LNCaP clone FGC (cell line): ENCODE results near the gene CRMP1.

ENCODE experiments used
- DNase-seq: peaks from one replicate; pipeline ENCODE4 v3.0.0-alpha.2; 2011; ENCODE audit warnings: low read depth
- H3K4me3 ChIP-seq: 2 replicates; pipeline ENCODE4 v1.5.1; 2011; ENCODE audit warnings: mild to moderate bottlenecking, low read depth, low read length, control low read depth
- TF ChIP-seq, protein P1 (sequence below): IDR thresholded peaks from 2 replicates; pipeline ENCODE4 v1.5.1; 2012; ENCODE audit warnings: mild to moderate bottlenecking; ENCODE audit not compliant: control insufficient read depth, insufficient read depth; ENCODE audit errors: extremely low read depth

CRMP1 gene

DNA sequence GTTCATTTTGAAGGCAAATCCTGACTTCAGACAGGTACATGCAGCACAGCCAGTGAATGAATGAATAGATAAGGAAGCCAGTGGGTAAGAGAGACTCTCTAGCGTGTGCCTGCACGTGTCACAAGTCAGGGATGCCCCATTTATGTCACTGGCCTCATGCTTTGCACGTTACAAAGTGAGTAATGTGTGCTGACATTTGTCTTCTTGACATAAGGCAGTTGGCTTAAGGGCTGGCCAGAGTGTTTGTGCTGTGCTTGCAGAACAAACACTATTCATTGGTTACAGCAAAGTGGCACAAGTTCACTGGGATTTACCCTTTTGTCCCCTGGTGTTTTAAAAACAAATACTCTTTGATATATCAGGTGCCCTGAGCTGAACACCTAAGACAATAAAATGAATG lies 55.9 kb downstream of the CRMP1 start:
- DNase-seq: peak; percentile 13
- TF ChIP-seq, protein P1, sequence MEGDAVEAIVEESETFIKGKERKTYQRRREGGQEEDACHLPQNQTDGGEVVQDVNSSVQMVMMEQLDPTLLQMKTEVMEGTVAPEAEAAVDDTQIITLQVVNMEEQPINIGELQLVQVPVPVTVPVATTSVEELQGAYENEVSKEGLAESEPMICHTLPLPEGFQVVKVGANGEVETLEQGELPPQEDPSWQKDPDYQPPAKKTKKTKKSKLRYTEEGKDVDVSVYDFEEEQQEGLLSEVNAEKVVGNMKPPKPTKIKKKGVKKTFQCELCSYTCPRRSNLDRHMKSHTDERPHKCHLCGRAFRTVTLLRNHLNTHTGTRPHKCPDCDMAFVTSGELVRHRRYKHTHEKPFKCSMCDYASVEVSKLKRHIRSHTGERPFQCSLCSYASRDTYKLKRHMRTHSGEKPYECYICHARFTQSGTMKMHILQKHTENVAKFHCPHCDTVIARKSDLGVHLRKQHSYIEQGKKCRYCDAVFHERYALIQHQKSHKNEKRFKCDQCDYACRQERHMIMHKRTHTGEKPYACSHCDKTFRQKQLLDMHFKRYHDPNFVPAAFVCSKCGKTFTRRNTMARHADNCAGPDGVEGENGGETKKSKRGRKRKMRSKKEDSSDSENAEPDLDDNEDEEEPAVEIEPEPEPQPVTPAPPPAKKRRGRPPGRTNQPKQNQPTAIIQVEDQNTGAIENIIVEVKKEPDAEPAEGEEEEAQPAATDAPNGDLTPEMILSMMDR: no peak
- H3K4me3 ChIP-seq: no peak overlapping the region

DNA sequence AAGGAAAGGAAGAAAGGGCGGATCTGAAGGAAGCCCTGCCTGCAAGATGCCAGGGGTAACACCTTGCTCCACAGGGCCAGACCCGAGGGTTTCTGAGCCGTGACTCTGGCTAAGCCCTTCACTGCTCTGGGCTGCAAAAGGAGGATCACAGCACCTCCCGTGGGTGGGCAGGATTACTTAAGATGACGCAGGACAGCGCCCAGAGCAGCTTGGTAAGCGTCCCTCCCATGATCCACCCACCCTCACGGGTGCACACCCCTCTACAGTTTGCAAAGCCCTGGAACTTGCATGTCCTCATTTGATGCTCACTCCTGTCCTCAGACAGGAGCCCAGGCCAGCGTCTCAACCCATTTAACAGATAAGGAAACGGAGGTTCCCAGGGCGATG lies 64.9 kb downstream of the CRMP1 start:
- H3K4me3 ChIP-seq: no peak overlapping the region
- TF ChIP-seq, protein P1: no peak
- no peak for DNase-seq

DNA sequence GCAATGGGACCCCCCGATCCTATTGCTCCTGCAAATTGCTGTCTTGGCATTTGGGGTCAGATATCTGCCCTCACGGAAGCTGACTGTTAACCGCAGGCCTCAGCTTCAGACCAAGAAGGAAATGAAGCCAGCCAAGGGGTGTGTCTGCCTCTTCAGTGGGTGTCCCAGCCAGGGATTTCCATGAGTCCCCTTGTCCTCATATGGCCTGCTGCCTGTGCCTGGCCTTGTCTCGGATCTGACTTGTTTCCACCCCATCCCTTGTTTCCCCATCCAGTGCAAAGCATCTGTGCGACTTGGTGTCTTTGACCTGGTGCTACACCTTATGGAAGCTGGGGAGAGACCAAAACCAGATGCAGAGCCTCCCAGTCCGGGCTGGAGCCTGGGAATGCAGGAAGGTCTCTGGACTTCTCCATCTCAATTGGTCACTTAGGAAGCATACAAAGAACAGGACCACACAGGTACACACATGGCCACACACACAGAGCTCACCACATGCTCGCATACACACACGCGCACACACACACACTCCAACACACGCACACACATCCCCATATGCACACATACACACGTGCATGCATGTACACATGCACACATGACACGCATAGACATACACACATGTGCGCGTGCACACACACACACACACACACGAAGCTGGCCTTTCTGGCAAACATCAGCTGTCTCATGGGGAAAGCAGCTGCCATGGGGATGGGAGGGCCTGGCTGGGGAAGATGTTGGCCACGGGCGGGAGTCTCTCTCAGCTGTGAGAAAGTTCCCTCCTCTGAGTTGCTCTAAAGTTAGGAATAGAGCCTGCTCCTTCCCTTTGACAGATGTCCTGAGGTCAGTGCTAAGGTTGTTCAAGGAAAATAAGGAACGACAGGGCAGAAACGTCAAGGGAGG lies 65.5 kb downstream of the CRMP1 start:
- TF ChIP-seq, protein P1: no peak
- no peak overlapping the region for H3K4me3 ChIP-seq
- no peak for DNase-seq

DNA sequence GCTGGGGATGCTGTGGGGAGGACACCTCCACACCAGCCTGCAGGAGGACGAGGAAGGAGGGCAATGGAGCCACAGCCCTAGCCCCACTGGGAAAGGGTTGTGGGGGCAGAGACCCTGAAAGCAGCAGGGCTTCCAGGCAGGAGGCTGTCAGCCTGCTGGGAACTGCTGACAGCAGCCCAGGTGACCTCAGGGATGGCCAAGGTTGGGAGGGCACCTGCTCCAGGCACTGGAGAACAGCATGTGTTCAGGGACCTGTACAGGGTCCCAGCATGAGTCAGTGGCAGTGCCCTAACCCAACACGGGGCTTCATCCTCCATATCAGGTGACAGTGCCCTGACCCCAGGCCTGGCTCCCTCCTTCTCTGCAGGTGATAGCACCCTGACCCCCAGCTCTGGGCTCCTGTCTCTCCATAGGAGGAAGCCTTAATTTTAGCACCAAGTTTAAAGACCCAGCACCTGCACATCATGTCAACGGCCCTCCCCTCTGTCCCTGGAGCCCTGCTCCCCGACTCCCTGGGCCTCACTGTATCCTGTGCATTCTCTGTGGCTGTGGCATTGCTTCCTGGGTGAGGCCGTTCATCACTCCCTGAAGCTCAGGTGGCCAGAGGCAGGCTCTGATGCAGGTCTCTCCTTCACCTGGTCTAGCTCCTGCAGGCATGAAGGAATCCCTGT lies 66.3 kb downstream of the CRMP1 start:
- H3K4me3 ChIP-seq: no peak overlapping the region
- TF ChIP-seq, protein P1: no peak
- no peak for DNase-seq

DNA sequence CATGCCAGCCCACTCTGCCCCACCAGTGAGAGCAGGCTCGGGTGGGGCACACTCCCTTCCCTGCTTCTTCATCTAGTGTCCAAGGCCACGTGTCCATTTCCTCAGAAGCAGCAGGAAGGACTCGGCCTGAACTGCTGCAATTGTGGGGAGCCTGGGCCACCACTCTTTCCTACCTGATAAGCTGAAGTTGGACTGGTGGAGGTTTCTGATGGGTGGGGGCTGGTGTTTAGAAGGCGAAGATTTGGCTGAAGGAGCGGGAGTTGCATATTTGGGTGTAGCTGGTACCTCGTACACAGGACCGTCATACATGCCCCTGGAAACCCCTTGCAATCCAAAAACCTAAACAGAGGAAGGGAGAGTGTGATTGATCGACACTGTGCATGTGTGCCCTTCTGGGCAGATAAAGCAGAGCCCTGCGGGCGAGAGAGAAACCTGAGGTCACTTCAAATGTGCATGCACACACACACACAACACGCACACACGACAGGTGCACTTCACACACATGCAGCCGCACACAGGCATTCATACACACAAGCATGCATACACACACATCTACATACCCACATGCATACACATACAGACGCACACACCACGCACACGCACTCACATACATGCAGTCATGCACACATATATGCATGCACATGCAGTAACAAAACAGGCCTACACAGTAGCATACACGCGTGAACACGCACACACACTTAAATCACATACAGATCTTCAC lies 67.4 kb downstream of the CRMP1 start:
- DNase-seq: no peak
- no peak overlapping the region for H3K4me3 ChIP-seq
- TF ChIP-seq, protein P1: no peak

DNA sequence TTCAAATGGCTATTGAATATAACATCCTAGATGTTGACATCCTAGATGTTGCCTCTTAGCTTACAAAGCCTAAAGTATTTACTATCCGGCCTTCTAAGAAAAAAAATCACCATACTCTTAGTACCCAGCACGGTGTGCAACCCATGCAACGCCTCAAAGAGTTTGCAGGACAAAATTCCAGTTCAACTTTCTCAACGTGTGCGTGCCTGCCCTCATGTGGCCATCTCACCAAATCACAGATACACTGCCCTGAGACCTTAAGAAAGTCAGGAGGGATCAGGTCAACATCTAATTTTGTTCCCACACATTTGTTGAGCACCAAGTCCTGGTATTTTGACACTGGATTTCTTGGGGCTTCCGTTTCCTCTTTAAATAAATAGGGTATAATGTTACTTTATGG lies 68.3 kb downstream of the CRMP1 start:
- DNase-seq: no peak
- TF ChIP-seq, protein P1: peak; percentile 68
- no peak overlapping the region for H3K4me3 ChIP-seq
